ENCODE data around the gene KCNQ5. TPM values are rescaled to one million over a fixed set of nuclear protein-coding genes. Genes with fewer than 3 reads are reported as not detected.

Gene KCNQ5
- total RNA-seq, 4 donors from 2014 or later: 0.57 to 4.4 (median 0.97) TPM

DNA sequence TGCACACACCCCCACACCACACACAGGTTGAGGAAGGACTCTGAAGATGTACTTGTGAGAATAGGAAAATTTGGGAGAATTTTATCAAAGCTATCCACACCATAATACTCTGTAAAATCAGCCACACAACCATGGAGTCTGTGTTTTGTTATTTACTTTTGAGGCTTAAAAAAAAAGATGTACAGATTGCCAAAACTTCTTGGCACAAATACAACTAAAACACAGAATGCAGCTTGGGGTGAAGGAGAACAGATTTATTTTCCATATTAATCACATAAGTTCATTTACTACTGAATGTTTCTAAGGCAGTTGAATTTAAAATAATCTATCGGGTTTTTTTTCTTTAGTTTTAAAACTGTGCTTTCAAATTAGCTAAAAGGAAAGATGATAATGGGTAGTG is 32.8 kb upstream of the KCNQ5 start:
- Histone ChIP-seq H3K27me3 (no peaks in the 10 kb centered on the region), H3K36me3 (no peaks in the 10 kb centered on the region), H3K27ac (no peak overlapping the region), H3K9me3 (no peaks in the 10 kb centered on the region), H3K4me3 (no peak overlapping the region), H3K4me1 (no peaks in the 10 kb centered on the region)
- TF ChIP-seq, protein P1, sequence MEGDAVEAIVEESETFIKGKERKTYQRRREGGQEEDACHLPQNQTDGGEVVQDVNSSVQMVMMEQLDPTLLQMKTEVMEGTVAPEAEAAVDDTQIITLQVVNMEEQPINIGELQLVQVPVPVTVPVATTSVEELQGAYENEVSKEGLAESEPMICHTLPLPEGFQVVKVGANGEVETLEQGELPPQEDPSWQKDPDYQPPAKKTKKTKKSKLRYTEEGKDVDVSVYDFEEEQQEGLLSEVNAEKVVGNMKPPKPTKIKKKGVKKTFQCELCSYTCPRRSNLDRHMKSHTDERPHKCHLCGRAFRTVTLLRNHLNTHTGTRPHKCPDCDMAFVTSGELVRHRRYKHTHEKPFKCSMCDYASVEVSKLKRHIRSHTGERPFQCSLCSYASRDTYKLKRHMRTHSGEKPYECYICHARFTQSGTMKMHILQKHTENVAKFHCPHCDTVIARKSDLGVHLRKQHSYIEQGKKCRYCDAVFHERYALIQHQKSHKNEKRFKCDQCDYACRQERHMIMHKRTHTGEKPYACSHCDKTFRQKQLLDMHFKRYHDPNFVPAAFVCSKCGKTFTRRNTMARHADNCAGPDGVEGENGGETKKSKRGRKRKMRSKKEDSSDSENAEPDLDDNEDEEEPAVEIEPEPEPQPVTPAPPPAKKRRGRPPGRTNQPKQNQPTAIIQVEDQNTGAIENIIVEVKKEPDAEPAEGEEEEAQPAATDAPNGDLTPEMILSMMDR (IDR thresholded peaks at IDR 0.05): no peak
- TF ChIP-seq POLR2A (IDR thresholded peaks at IDR 0.05): no peak
- intact Hi-C loops (cut with DNase I): no loop called here
- 40 to 63% methylated on average over 1 of the region's 1 CpG for WGBS, 2 donors
- DNase-seq: no peak

DNA sequence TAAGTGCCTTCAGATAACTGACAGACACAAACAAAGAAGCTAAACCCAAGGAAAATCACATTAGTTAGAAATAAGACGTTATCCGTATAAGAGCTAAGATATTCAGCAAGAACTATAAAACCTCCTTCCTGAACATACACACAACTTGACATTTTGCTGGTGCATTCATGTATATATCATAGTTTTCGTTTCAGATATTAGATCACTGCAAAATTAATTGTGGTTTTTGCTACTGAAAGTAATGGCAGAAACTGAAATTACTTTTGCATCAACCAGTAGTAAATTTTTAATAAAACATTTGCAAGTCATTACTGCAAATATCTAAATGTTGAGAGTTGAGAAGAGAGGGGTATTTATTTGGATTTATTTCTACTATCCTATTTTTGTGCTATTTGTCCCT is 26.1 kb upstream of the KCNQ5 start:
- intact Hi-C loops (cut with DNase I): no loop called here
- no peak for DNase-seq
- no peaks in the 10 kb centered on the region for H3K9me3 ChIP-seq
- TF ChIP-seq, protein P1 (IDR thresholded peaks at IDR 0.05): no peak
- no peak for TF ChIP-seq POLR2A (IDR thresholded peaks at IDR 0.05)
- no peak overlapping the region for H3K27ac ChIP-seq
- no peaks in the 10 kb centered on the region for H3K4me1 ChIP-seq
- H3K4me3 ChIP-seq: no peak overlapping the region
- 80 to 84% methylated on average over 3 of the region's 3 CpGs for WGBS, 2 donors
- no peaks in the 10 kb centered on the region for H3K27me3 ChIP-seq
- no peaks in the 10 kb centered on the region for H3K36me3 ChIP-seq

DNA sequence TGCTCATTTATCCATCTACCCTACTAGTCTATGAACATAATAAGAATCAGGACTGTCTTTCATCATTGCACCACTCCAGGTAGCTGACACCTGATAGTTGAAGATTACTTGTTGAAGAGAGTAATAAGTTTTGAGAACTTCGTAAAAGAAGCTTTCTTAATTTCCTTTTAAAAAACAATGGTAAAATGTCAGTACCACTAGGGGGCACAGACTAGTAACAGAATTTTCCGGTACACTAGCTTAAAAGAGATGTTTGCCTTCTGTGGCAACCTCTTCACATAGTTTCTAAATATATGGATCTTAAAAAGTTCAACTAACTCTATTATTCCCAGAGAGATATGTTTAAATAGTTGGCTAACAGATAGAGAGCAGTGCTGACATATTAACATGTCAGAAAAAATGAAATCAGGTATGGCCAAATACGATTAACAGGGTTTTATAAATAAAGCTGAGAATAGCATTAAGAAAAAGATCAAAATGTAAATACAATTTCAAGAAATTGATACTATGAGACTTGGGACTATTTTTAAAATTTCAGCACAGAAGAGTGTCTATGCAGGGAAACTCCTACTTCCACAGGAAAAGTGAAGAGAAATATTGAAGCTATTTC is 5.4 kb upstream of the KCNQ5 start:
- Histone ChIP-seq H3K4me1 (peaks cover 5 to 22% (median 9%) of the 10 kb centered on the region in 3 donors), H3K9me3 (no peaks in the 10 kb centered on the region), H3K4me3 (no peak overlapping the region), H3K27ac (no peak overlapping the region), H3K36me3 (no peaks in the 10 kb centered on the region), H3K27me3 (peaks cover 0 to 57% (median 0%) of the 10 kb centered on the region in 4 donors)
- intact Hi-C loops (cut with DNase I): loop anchor here (10.0 kb wide), 1 partner anchor 518 kb away; no protein-coding TSS in a partner anchor
- TF ChIP-seq, protein P1 (IDR thresholded peaks at IDR 0.05): peak; percentile 17 to 60 (median 52)
- no peak for TF ChIP-seq POLR2A (IDR thresholded peaks at IDR 0.05)
- 37 to 40% methylated on average over 3 of the region's 3 CpGs for WGBS, 2 donors
- no peak for DNase-seq

DNA sequence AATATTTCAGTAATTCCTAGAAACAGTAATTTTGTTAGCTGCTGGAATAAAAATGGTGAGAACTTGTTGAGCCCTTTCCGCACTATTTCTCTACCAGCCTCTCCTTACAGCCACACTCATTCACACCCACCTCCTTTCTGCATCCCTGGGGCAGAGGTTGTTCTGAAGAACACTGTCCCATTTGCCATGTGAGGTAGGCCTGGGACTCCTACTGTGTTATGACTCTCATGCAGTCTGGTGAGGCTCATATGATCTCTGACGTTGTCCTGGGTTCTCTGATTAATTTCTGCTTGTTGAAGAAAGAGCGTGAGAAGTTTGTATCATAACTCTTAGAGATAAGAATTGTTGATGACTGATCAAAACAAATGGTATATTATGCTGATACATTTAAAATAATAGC is 4.1 kb upstream of the KCNQ5 start:
- Histone ChIP-seq H3K27me3 (peaks cover 0 to 65% (median 2%) of the 10 kb centered on the region in 4 donors), H3K36me3 (no peaks in the 10 kb centered on the region), H3K4me1 (peaks cover 16 to 34% (median 17%) of the 10 kb centered on the region in 3 donors), H3K4me3 (no peak overlapping the region), H3K9me3 (no peaks in the 10 kb centered on the region), H3K27ac (no peak overlapping the region)
- TF ChIP-seq, protein P1 (IDR thresholded peaks at IDR 0.05): no peak
- no peak for TF ChIP-seq POLR2A (IDR thresholded peaks at IDR 0.05)
- 89% methylated on average over 3 of the region's 3 CpGs for WGBS, 2 donors
- intact Hi-C loops (cut with DNase I): loop anchor here (10.0 kb wide), 1 partner anchor 517 kb away; no protein-coding TSS in a partner anchor
- no peak for DNase-seq

DNA sequence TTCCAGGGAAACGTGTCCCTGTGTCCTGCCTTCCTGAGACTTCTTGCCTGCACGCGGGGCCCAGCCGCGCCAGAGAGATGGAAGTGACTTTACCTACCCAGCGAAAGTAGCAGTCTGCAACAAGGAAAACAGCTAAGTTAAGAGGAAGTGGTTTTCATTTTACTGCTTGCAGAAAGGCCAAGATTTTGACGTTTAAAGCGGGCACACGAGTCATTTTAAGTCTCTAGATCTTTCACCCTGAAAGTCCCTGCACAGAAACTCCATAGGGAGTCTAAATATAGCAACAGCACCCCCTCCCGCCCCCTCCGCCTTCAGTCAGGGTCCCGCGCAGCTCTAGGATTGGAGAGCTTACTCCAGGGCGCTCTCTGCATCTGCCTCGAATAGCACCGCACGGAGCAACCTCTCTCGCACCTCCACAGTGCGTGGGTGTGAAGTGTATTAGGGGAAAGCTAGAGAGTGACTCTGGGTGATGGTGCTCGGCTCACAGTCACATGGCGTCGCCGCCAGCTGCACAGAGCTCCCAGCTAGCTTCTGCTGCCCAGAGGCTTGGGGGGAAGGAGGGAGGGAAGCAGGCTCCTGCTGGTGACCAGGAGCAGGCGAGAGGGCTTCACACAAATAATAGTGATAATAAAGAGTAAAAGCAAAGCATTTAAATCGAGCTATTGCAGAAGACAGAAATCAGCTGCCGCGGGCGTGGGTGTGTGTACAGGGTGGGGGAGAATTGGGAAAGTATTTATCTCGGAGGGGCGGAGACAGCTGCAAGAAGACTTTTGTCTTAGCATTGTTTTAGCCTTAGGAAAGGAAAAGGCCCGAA is 1.8 kb upstream of the KCNQ5 start:
- TF ChIP-seq, protein P1 (IDR thresholded peaks at IDR 0.05): no peak
- TF ChIP-seq POLR2A (IDR thresholded peaks at IDR 0.05): no peak
- Histone ChIP-seq H3K27ac (no peak overlapping the region), H3K27me3 (peaks cover 0 to 76% (median 4%) of the 10 kb centered on the region in 4 donors), H3K9me3 (no peaks in the 10 kb centered on the region), H3K36me3 (no peaks in the 10 kb centered on the region), H3K4me1 (peaks cover 22 to 46% (median 24%) of the 10 kb centered on the region in 3 donors), H3K4me3 (peak overlapping the region in 3 of 4 donors; percentile 52 to 76 (median 59))
- 24 to 41% methylated on average over 15 to 29 of the region's 31 CpGs for WGBS, 2 donors
- DNase-seq: no peak
- intact Hi-C loops (cut with DNase I): loop anchor here (10.0 kb wide), 1 partner anchor 515 kb away; no protein-coding TSS in a partner anchor
